Measurements from ENCODE around the gene KLK4. TPM values are rescaled to one million over a fixed set of nuclear protein-coding genes. Genes with fewer than 3 reads are reported as not detected.

KLK4 gene, protein sequence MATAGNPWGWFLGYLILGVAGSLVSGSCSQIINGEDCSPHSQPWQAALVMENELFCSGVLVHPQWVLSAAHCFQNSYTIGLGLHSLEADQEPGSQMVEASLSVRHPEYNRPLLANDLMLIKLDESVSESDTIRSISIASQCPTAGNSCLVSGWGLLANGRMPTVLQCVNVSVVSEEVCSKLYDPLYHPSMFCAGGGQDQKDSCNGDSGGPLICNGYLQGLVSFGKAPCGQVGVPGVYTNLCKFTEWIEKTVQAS
- total RNA-seq (under 1 TPM; 0.31 to 0.55 TPM), polyA plus RNA-seq (ENCODE audit: insufficient read depth, low read depth, low replicate concordance) (2.9 TPM)
- long read RNA-seq, donor 1, result 0 reads
- long read RNA-seq, donor 2, result 0 reads

DNA sequence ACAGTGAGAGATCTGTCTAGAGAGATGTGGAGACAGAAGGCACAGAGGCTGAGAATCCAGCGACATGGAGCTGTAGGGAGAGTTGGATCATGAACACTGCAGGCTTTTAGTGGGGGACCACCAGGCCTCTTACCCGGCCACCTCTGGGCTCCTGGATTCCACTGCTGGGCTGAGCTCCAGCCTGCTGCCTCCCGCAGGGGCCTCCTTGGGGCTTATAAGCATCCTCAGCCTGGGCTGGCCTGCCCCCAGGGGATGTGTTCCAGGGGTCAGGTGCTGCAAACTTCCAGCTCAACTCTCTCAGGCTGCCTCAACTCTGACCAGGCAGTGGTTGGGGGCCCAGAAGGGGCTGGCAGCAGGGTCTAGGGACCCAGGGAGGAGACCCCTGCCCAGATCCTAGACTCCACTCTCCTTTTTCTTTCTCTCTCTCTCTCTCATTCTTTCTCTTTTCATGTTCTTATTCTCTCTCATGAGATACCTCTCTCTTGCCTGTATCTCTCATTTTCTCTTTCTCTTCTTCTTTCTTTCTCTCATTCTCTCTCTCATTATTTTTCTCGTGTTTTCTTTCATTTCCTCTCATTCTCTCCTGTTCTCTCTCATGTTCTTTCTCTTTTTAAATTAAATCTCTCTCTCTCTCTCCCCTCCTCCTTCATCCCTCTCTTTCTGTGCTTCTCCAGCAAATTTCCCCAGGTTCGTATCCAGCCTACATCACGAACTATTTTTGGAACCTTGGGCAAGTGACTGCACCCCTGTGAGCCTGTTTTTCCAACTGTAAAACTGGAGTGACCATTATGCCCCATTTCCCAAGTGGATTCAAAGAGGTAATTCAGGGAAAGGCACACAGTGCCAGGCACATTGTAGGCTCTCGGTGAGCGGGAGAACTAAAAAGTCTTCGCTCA is at the start of gene KLK4:
TSS of gene KLK4 (minus strand) at position 190 of the 896 bp plus-strand sequence. CDS start 657 bp downstream, outside the sequence.
- Histone ChIP-seq H3K27ac (no peak within 1 kb of the TSS), H3K4me3 (no peak within 1 kb of the TSS), H3K36me3 (ENCODE audit: low read depth, missing control alignments) (no peaks in the 10 kb centered on the region), H3K4me1 (no peaks in the 10 kb centered on the region), H3K27me3 (no peaks in the 10 kb centered on the region), H3K9me3 (no peaks in the 10 kb centered on the region)
- intact Hi-C loops (cut with DNase I; ENCODE audit: low total_unique reads), result no loop called here
- WGBS, 2 donors, result 64 to 65% methylated on average over 9 of the region's 9 CpGs
- no peak for TF ChIP-seq POLR2A (IDR thresholded peaks at IDR 0.05)
- TF ChIP-seq, protein P1, sequence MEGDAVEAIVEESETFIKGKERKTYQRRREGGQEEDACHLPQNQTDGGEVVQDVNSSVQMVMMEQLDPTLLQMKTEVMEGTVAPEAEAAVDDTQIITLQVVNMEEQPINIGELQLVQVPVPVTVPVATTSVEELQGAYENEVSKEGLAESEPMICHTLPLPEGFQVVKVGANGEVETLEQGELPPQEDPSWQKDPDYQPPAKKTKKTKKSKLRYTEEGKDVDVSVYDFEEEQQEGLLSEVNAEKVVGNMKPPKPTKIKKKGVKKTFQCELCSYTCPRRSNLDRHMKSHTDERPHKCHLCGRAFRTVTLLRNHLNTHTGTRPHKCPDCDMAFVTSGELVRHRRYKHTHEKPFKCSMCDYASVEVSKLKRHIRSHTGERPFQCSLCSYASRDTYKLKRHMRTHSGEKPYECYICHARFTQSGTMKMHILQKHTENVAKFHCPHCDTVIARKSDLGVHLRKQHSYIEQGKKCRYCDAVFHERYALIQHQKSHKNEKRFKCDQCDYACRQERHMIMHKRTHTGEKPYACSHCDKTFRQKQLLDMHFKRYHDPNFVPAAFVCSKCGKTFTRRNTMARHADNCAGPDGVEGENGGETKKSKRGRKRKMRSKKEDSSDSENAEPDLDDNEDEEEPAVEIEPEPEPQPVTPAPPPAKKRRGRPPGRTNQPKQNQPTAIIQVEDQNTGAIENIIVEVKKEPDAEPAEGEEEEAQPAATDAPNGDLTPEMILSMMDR (IDR thresholded peaks at IDR 0.05), result no peak
- DNase-seq, result no peak

DNA sequence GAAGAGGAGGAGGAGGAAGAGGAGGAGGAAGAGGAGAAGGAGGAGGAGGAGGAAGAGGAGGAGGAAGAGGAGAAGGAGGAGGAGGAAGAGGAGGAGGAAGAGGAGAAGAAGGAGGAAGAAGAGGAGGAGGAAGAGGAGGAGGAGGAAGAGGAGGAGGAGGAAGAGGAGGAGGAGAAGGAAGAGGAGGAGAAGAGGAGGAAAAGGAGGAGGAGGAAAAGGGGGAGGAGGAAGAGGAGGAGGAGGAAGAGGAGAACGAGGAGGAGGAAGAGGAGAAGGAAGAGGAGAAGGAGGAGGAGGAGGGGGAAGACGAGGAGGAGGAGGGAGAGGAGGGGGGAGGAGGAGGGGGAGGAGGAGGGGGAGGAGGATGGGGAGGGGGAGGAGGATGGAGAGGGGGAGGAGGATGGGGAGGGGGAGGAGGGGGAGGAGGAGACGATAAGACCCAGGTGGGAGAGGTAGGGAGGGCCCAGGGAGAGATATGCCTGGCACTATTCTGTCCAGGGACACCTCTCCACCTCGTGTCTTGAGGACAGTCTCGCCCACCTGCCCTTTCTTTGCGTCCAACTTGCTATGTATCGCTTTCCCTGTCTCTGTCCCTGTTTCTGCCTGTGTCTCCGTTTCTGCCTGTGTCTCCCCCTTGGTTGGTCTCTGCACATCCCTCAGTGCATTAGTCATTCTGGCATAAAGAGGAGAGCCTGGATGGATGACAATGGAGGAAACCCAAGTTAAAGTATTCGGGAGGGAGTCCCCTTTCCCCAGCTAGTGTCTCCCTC is 48.7 kb upstream of the KLK4 start:
- Histone ChIP-seq H3K4me1 (no peaks in the 10 kb centered on the region), H3K27me3 (no peaks in the 10 kb centered on the region), H3K9me3 (no peaks in the 10 kb centered on the region), H3K27ac (no peak overlapping the region), H3K4me3 (no peak overlapping the region), H3K36me3 (ENCODE audit: low read depth, missing control alignments) (no peaks in the 10 kb centered on the region)
- WGBS, 2 donors, result 49 to 56% methylated on average over 8 to 9 of the region's 9 CpGs
- DNase-seq, result no peak
- intact Hi-C loops (cut with DNase I; ENCODE audit: low total_unique reads), result no loop called here
- no peak for TF ChIP-seq POLR2A (IDR thresholded peaks at IDR 0.05)
- TF ChIP-seq, protein P1 (IDR thresholded peaks at IDR 0.05), result no peak

DNA sequence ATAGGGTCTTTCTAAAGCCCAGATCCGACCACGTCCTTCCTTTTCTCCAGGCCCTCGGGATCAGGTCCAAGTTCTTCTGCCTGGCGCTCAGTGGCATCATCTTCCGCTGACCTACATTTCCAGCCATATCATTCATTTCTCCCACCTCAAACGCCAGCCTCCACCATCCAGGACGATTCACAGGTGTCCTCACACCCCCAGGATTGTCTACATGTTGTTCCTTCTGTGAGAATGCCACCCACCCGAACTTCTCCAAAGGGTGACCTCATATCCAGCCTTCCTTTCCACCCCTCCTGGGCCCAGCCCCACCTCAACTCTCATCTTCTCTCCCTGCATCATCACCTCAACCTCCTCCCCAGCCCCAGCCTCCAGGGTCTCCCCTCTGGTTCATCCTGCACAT is 46.4 kb upstream of the KLK4 start:
- WGBS, 2 donors, result 83 to 86% methylated on average over 8 of the region's 8 CpGs
- intact Hi-C loops (cut with DNase I; ENCODE audit: low total_unique reads), result no loop called here
- no peaks in the 10 kb centered on the region for H3K36me3 ChIP-seq (ENCODE audit: low read depth, missing control alignments)
- no peak overlapping the region for H3K4me3 ChIP-seq
- no peak for DNase-seq
- H3K9me3 ChIP-seq, result no peaks in the 10 kb centered on the region
- no peaks in the 10 kb centered on the region for H3K4me1 ChIP-seq
- no peak for TF ChIP-seq POLR2A (IDR thresholded peaks at IDR 0.05)
- TF ChIP-seq, protein P1 (IDR thresholded peaks at IDR 0.05), result no peak
- H3K27ac ChIP-seq, result no peak overlapping the region
- no peaks in the 10 kb centered on the region for H3K27me3 ChIP-seq

DNA sequence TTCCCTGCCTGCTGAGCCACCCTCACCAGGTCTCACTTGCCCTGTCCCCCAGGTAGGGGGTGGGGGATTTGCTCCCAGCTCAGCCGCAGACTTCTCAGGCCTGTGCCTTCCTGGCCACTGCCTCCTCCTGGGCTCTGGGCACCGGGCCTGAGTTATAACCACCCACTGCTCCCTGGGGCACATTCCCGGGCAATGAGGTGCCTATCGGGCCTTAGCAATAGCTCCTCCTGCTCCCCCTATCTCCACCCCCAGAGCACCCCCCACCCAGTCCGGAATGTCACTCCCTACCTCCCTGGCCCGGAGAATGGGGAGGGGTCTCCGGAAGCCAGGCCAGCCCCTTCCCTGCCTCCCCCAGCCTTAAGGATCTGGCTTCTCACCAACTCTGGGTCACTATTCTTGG is 41.7 kb upstream of the KLK4 start, which contains the start of gene KLK5:
TSS of gene KLK5 (minus strand) at position 129 of the 400 bp plus-strand sequence. CDS start 381 bp downstream, outside the sequence.
- WGBS, 2 donors, result 43 to 55% methylated on average over 7 of the region's 7 CpGs
- no peaks in the 10 kb centered on the region for H3K27me3 ChIP-seq

More for the DNA sequence above, 41.7 kb upstream of the KLK4 start, which contains the start of gene KLK5:
- intact Hi-C loops (cut with DNase I; ENCODE audit: low total_unique reads), result no loop called here
- no peak for TF ChIP-seq POLR2A (IDR thresholded peaks at IDR 0.05)
- TF ChIP-seq, protein P1 (IDR thresholded peaks at IDR 0.05), result no peak
- Histone ChIP-seq H3K4me3 (no peak within 1 kb of the TSS), H3K9me3 (no peaks in the 10 kb centered on the region), H3K27ac (no peak within 1 kb of the TSS), H3K4me1 (no peaks in the 10 kb centered on the region), H3K36me3 (ENCODE audit: low read depth, missing control alignments) (no peaks in the 10 kb centered on the region)
- no peak for DNase-seq
